ENCODE results near the gene LOXHD1.

DNA sequence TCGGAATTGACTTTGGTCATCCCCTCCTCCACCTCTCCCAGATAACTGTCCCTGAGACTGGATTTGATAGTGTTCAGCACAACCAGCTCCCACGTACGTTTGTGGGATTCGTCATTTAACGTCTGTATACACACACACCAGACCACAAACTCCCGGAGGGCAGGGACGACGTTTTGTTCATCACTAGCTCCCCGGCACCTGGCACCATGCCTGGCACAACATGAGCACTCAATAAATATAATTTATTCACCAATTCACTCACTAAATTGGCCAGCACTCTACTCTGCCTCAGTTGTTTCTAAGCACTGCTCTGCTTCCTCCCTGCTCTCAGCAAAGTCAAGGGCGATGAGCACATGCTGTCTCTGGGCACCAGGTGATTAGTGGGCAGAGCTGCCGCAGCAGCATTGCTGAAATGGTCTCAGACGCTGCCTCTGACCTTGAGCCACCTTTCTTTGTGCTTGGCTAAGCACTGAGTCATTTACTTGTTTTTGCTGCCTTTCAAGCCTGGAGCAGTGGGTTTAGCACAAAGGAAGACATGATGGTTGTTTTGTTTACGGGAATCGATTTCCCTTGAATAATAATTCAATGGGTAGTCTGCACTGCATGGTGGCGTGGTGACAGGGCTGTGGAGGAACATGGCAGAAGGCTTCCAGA, 19.3 kb upstream of the LOXHD1 start:
- TF ChIP-seq, protein P1, sequence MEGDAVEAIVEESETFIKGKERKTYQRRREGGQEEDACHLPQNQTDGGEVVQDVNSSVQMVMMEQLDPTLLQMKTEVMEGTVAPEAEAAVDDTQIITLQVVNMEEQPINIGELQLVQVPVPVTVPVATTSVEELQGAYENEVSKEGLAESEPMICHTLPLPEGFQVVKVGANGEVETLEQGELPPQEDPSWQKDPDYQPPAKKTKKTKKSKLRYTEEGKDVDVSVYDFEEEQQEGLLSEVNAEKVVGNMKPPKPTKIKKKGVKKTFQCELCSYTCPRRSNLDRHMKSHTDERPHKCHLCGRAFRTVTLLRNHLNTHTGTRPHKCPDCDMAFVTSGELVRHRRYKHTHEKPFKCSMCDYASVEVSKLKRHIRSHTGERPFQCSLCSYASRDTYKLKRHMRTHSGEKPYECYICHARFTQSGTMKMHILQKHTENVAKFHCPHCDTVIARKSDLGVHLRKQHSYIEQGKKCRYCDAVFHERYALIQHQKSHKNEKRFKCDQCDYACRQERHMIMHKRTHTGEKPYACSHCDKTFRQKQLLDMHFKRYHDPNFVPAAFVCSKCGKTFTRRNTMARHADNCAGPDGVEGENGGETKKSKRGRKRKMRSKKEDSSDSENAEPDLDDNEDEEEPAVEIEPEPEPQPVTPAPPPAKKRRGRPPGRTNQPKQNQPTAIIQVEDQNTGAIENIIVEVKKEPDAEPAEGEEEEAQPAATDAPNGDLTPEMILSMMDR (IDR thresholded peaks at IDR 0.05): no peak
- no peak for TF ChIP-seq POLR2AphosphoS5 (IDR thresholded peaks at IDR 0.05; ENCODE audit: insufficient read depth in 1 of 2, low read depth in 1 of 2)
- TF ChIP-seq POLR2A (IDR thresholded peaks at IDR 0.05): no peak

All from vagina (tissue), 2 donors.